K562 (cell line): ENCODE data around the gene TXN2. TPM values are rescaled to one million over a fixed set of nuclear protein-coding genes. Genes with fewer than 3 reads are reported as not detected.
A peak's percentile ranks its signal among the peaks of the same experiment; 100 is the strongest.

Experiments
- ARID3B ChIP-seq: fragments of 250-450 bp; sonication (Bioruptor Pico); IDR thresholded peaks from 2 replicates; pipeline ENCODE4 v1.4.0; 2020; ENCODE audit warnings: borderline replicate concordance
- CHCHD3 ChIP-seq: fragments of 250-450 bp; sonication (Bioruptor Pico); IDR thresholded peaks from 2 replicates; pipeline ENCODE4 v2.1.2; 2022; ENCODE audit warnings: mild to moderate bottlenecking
- CHD4 ChIP-seq: fragments of 200-600 bp; sonication (generic); IDR thresholded peaks from 3 replicates; pipeline ENCODE4 v1.6.1; 2012; ENCODE audit warnings: low read depth, mild to moderate bottlenecking, mixed read lengths, low read length, inconsistent platforms; ENCODE audit not compliant: insufficient read depth, insufficient replicate concordance, poor library complexity, severe bottlenecking
- CREB1 ChIP-seq, 2 experiments: sonication (generic) in 1 of 2; formaldehyde crosslinking in 1 of 2; IDR thresholded peaks; 2 replicates each; pipeline versions ENCODE4 v1.6.1 to v1.8.0; 2012 to 2022; ENCODE audit warnings: inconsistent platforms in 1 of 2, mild to moderate bottlenecking in 1 of 2, missing genetic modification reagents in 1 of 2, moderate library complexity in 1 of 2
- CREB3 ChIP-seq: fragments of 450-650 bp; conservative IDR thresholded peaks from 2 replicates; pipeline ENCODE4 v1.6.1; 2016; ENCODE audit warnings: missing genetic modification characterization, low read depth, mild to moderate bottlenecking, missing compliant biosample characterization, moderate library complexity
- ESRRA ChIP-seq: fragments of 450-650 bp; IDR thresholded peaks from 2 replicates; pipeline ENCODE4 v1.6.1; 2014; ENCODE audit warnings: low read depth, mild to moderate bottlenecking, moderate library complexity, borderline replicate concordance
- HBP1 ChIP-seq: fragments of 450-650 bp; formaldehyde crosslinking; IDR thresholded peaks from 2 replicates; pipeline ENCODE4 v1.4.0; 2022; ENCODE audit warnings: missing genetic modification characterization
- HMGXB4 ChIP-seq: sonication (generic); formaldehyde crosslinking; IDR thresholded peaks from 2 replicates; pipeline ENCODE4 v1.8.1; 2023; ENCODE audit warnings: mild to moderate bottlenecking, missing genetic modification reagents
- KAT2B ChIP-seq: IDR thresholded peaks from one replicate; pipeline ENCODE4 v1.6.1; 2012; ENCODE audit warnings: low read depth, mild to moderate bottlenecking, control low read depth, inconsistent platforms, low read length, moderate library complexity
- KAT8 ChIP-seq: fragments of 450-650 bp; IDR thresholded peaks from 2 replicates; pipeline ENCODE4 v1.6.1; 2016; ENCODE audit warnings: low read depth, mild to moderate bottlenecking
- KLF10 ChIP-seq: fragments of 250-450 bp; sonication (Bioruptor Pico); IDR thresholded peaks from 2 replicates; pipeline ENCODE4 v1.6.1; 2021; ENCODE audit warnings: matching md5 sums
- MTF1 ChIP-seq: fragments of 250-450 bp; sonication (Bioruptor Pico); IDR thresholded peaks from 2 replicates; pipeline ENCODE4 v1.9.0; 2021; ENCODE audit warnings: moderate library complexity, mild to moderate bottlenecking, inconsistent platforms, borderline replicate concordance
- NR0B1 ChIP-seq: fragments of 450-650 bp; IDR thresholded peaks from one replicate; pipeline ENCODE4 v1.6.1; 2018; ENCODE audit warnings: mild to moderate bottlenecking, moderate library complexity; ENCODE audit not compliant: partially characterized antibody
- POLR2AphosphoS2 ChIP-seq: IDR thresholded peaks from 2 replicates; pipeline ENCODE4 v1.6.1; 2012; ENCODE audit warnings: low read length, improper control_type of control experiment
- RAD21 ChIP-seq, 2 experiments: fragments of 250-450 bp in 1 of 2; fragments of 450-650 bp in 1 of 2; sonication (Bioruptor Pico) in 1 of 2; formaldehyde crosslinking in 1 of 2; IDR thresholded peaks in 1 of 2; conservative IDR thresholded peaks in 1 of 2; 2 replicates each; pipeline versions ENCODE4 v1.4.0 to v1.8.0; 2020 to 2022; ENCODE audit warnings: mild to moderate bottlenecking in 2 of 2, moderate library complexity in 1 of 2
- TEAD4 ChIP-seq, 2 experiments: sonication (generic) in 1 of 2; formaldehyde crosslinking in 1 of 2; IDR thresholded peaks; 2 replicates each; pipeline versions ENCODE4 v1.6.1 to v1.8.0; 2012 to 2022; ENCODE audit warnings: borderline replicate concordance in 1 of 2, inconsistent platforms in 1 of 2, low read length in 1 of 2, mild to moderate bottlenecking in 1 of 2, missing genetic modification reagents in 1 of 2
- ZFP36 ChIP-seq: fragments of 150-350 bp; IDR thresholded peaks from 2 replicates; pipeline ENCODE4 v1.6.1; 2018; ENCODE audit warnings: low read length, low read depth; ENCODE audit not compliant: partially characterized antibody
- ZNF583 ChIP-seq: fragments of 250-450 bp; sonication (Bioruptor Pico); IDR thresholded peaks from 2 replicates; pipeline ENCODE4 v1.4.0; 2020
- ZNF644 ChIP-seq: fragments of 200-800 bp; sonication (Bioruptor generic); IDR thresholded peaks from 2 replicates; pipeline ENCODE4 v1.6.1; 2016; ENCODE audit warnings: low read depth, missing genetic modification characterization, missing compliant biosample characterization
- ZNF766 ChIP-seq: fragments of 200-800 bp; sonication (Bioruptor generic); conservative IDR thresholded peaks from 2 replicates; pipeline ENCODE4 v1.6.1; 2016; ENCODE audit warnings: missing genetic modification characterization, missing compliant biosample characterization
- polyA plus RNA-seq, 8 experiments: library from polyadenylated mRNA; depleted of rRNA in 4 of 8; stranded (reverse) in 5 of 8; unstranded in 3 of 8; fragments of >200 nt; fragmentation: Nextera tagmentation in 2 of 8; fragmentation: Illumina TruSeq in 1 of 8; extraction: Ambion mirVana in 2 of 8; extraction: Trizol in 1 of 8; gene quantifications; 2 replicates each; pipeline versions ENCODE4 v1.2.1 to v1.2.3, GENCODE V29; 2011 to 2014; ENCODE audit warnings: inconsistent platforms in 1 of 8, missing spikeins in 1 of 8
- total RNA-seq, 7 experiments: library from RNA; depleted of rRNA in 6 of 7; stranded (reverse); fragments of >200 nt in 6 of 7; fragmentation: Illumina TruSeq in 2 of 7; extraction: Trizol in 2 of 7; gene quantifications; 2 replicates each; pipeline versions ENCODE4 v1.2.1 to v1.2.3, GENCODE V29; 2011 to 2021; ENCODE audit warnings: low replicate concordance in 1 of 7

TXN2 gene
- total and polyA plus RNA-seq, 9 of the 15 experiments (the other 6 are each of a cell fraction or from before 2014, with no cell fraction given) = 48.5 to 399 (median 118) TPM

DNA sequence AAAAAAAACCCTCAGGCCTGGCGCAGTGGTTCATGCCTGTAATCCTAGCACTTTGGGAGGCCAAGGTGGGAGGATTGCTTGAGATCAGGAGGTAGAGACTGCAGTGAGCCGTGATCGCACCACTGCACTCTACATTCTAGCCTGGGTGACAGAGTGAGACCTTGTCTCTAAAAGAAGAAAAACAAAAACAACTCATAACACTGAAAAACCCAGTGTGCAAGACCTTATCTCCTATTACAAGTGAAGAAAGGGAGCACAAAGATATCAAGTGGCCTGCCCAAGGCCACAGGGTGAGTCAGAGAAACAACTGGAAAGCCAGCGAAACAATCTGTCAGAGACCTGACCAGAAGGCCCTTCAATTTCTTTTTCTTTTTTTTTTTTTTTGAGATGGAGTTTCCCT lies 2.5 kb downstream of the TXN2 start (continued):
- TF ChIP-seq ZNF644 (tag) (no peak), TEAD4 (IDR thresholded peaks at IDR 0.05; ENCODE audit: low read length) (peak; percentile 84), TEAD4 (CRISPR knock-in tag; IDR thresholded peaks at IDR 0.05; ENCODE audit: borderline replicate concordance) (no peak), ZNF583 (CRISPR knock-in tag) (no peak), KAT2B (no peak), HBP1 (CRISPR knock-in tag) (no peak), CREB3 (tag) (no peak), ESRRA (peak; percentile 31; the same call in 1 of the 2 replicates), CREB1 (IDR thresholded peaks at IDR 0.05) (no peak), CREB1 (CRISPR knock-in tag; IDR thresholded peaks at IDR 0.05) (no peak), CHD4 (no peak), NR0B1 (no peak), POLR2AphosphoS2 (no peak), MTF1 (CRISPR knock-in tag) (no peak), ARID3B (no peak), KLF10 (CRISPR knock-in tag) (no peak), HMGXB4 (CRISPR knock-in tag) (no peak), ZNF766 (CRISPR knock-in tag) (0 out of 2 replicates have a peak, but pooled peaks have one; percentile 16), KAT8 (no peak), CHCHD3 (no peak), RAD21 (CRISPR knock-in tag; conservative IDR thresholded peaks at IDR 0.05 in 1 of 2, IDR thresholded peaks at IDR 0.05 in 1 of 2) (peak in 1 of 2 experiments; percentile 13; a peak in 1 of 4 replicates), ZFP36 (no peak)
